Activated CD8-positive, alpha-beta T cell treated with anti-CD3 and anti-CD28 coated beads, Interleukin-2, amount 10 ng/mL, durations not matched to agents 7 days and 5 days (primary cell): Measurements from ENCODE around the gene ITGB2. TPM values are rescaled to one million over a fixed set of nuclear protein-coding genes. Genes with fewer than 3 reads are reported as not detected.

Source experiments
- ATAC-seq: fragments of 150-1000 bp; cut with Tn5 transposase; one replicate; pipeline ENCODE4 v1.10.0; 2021; ENCODE audit warnings: moderate library complexity
- CTCF ChIA-PET: fragments of 350-600 bp; sonication (Branson Sonifier 250); formaldehyde crosslinking; loops from one replicate; lab custom pipeline; 2021; ENCODE audit warnings: antibody characterized with exemption; lab: Charles Lee
- POLR2A ChIA-PET: fragments of 350-600 bp; sonication (Branson Sonifier 250); formaldehyde crosslinking; loops from one replicate; lab custom pipeline; 2021; ENCODE audit warnings: antibody characterized with exemption; lab: Charles Lee
- DNase-seq: peaks from one replicate; pipeline ENCODE4 v3.0.0-alpha.2; 2020
- H3K27ac Mint-ChIP-seq: one replicate; pipeline ENCODE4 v1.8.0; 2021; ENCODE audit warnings: mild to moderate bottlenecking, mixed read lengths
- H3K27me3 Mint-ChIP-seq: one replicate; pipeline ENCODE4 v1.8.0; 2021; ENCODE audit warnings: low read depth, mixed read lengths
- H3K36me3 Mint-ChIP-seq: one replicate; pipeline ENCODE4 v1.8.0; 2021; ENCODE audit warnings: low read depth, mixed read lengths
- H3K4me1 Mint-ChIP-seq: one replicate; pipeline ENCODE4 v1.8.0; 2021; ENCODE audit warnings: low read depth, mixed read lengths
- H3K4me3 Mint-ChIP-seq: one replicate; pipeline ENCODE4 v1.8.0; 2021; ENCODE audit warnings: mild to moderate bottlenecking, mixed read lengths
- H3K9me3 Mint-ChIP-seq: one replicate; pipeline ENCODE4 v1.8.0; 2022; ENCODE audit warnings: mixed read lengths; ENCODE audit not compliant: insufficient read depth
- total RNA-seq, 2 experiments: library from RNA; stranded (reverse); gene quantifications; one replicate each; pipeline ENCODE4 v1.2.3, GENCODE V29; 2021

ITGB2 gene
- total RNA-seq, 2 experiments from 2014 or later: 503 to 530 TPM

GRCh38 chr21:44875316-44875700 lies 45.4 kb downstream of the ITGB2 start:
- ATAC-seq (no peak), DNase-seq (peak; percentile 52)
- Mint-ChIP-seq H3K36me3 (peaks cover 8% of the 10 kb centered on the region), H3K4me3 (peak overlapping the region; percentile 83), H3K27me3 (no peaks in the 10 kb centered on the region), H3K9me3 (no peaks in the 10 kb centered on the region), H3K27ac (peak overlapping the region; percentile 90), H3K4me1 (peaks cover 47% of the 10 kb centered on the region)
- CTCF ChIA-PET: interaction anchor here (0.6 to 6.3 kb wide), 11 partner anchors 13 to 227 kb away, joined by 3 to 106 read pairs (median 4); partner anchors contain the start of gene UBE2G2
- POLR2A ChIA-PET: interaction anchor here (0.7 to 2.7 kb wide), 9 partner anchors 8 to 76 kb away, joined by 3 to 15 read pairs (median 4); partner anchors contain the start of gene UBE2G2

DNA sequence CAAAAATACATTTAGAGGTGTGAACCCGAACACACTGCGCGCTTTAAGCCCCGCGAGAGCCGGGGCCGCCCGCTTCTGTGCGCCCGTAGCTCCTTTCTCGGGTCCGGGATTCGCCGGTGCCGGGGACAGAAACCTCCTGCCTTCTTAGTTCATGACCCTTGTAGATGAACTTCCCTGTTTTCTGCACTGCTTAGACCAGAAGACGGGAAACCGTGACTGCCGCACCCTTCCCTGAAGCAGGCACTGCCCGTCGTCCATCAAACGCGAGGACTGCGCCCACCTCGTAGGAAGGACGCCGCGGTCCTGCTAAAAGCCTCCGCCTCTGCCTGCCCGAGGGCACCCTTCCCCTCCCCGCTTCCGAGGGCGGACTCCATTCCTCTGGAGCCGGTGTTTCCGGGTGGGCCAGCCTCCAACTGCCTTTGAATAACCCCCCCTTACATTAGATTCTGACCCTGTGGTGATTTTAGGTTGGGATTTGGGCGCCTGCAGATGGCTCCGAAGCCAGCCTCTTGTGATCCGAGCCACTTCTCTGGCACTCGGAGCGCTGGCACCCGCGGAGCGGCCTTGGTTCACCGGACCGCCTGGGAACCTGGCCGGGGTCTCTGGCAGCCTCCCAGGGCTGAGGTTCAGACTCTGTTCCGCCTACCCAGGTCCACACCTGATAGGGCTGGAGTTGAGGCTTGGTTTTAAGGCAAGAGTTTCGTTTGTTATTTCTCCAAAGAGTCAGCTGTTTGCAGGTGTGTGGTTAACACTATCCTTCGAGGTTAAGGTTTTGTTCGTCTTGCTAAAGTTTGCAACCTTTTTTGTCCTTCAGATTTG lies 46.0 kb downstream of the ITGB2 start:
- H3K4me1 Mint-ChIP-seq: peaks cover 51% of the 10 kb centered on the region
- ChIA-PET CTCF (interaction anchor here (0.6 to 6.3 kb wide), 12 partner anchors 17 to 364 kb away, joined by 3 to 106 read pairs (median 4); partner anchors contain the start of gene UBE2G2), POLR2A (interaction anchor here (0.7 to 2.7 kb wide), 19 partner anchors 9 to 76 kb away, joined by 3 to 19 read pairs (median 4); partner anchors contain the start of genes ITGB2 and UBE2G2)
- no peaks in the 10 kb centered on the region for H3K27me3 Mint-ChIP-seq
- peak overlapping the region; percentile 83 for H3K4me3 Mint-ChIP-seq
- H3K27ac Mint-ChIP-seq: peak overlapping the region; percentile 90
- ATAC-seq (peak; percentile 10), DNase-seq (peak; percentile 51)
- no peaks in the 10 kb centered on the region for H3K9me3 Mint-ChIP-seq
- H3K36me3 Mint-ChIP-seq: peaks cover 8% of the 10 kb centered on the region

GRCh38 chr21:44874240-44874496 lies 46.5 kb downstream of the ITGB2 start:
- H3K36me3 Mint-ChIP-seq: peaks cover 8% of the 10 kb centered on the region
- ChIA-PET CTCF (interaction anchor here (0.9 to 6.3 kb wide), 6 partner anchors 8 to 363 kb away, joined by 3 to 106 read pairs (median 5); partner anchors contain the start of gene UBE2G2), POLR2A (interaction anchor here (0.8 to 2.7 kb wide), 17 partner anchors 9 to 278 kb away, joined by 3 to 19 read pairs (median 4); partner anchors contain the start of gene ITGB2)
- peak overlapping the region; percentile 90 for H3K27ac Mint-ChIP-seq
- ATAC-seq (peak; percentile 4), DNase-seq (no peak)
- H3K27me3 Mint-ChIP-seq: no peaks in the 10 kb centered on the region
- peaks cover 54% of the 10 kb centered on the region for H3K4me1 Mint-ChIP-seq
- no peaks in the 10 kb centered on the region for H3K9me3 Mint-ChIP-seq
- peak overlapping the region; percentile 83 for H3K4me3 Mint-ChIP-seq

- H3K27me3 Mint-ChIP-seq: no peaks in the 10 kb centered on the region
- peak; percentile 83 for ATAC-seq
Observed at GRCh38 chr21:44873356-44874239, 47.1 kb downstream of the ITGB2 start, which contains the start of gene PTTG1IP. Gene PTTG1IP (minus strand): TSS chr21:44873690. CDS start chr21:44873616, 74 bp downstream.

DNA sequence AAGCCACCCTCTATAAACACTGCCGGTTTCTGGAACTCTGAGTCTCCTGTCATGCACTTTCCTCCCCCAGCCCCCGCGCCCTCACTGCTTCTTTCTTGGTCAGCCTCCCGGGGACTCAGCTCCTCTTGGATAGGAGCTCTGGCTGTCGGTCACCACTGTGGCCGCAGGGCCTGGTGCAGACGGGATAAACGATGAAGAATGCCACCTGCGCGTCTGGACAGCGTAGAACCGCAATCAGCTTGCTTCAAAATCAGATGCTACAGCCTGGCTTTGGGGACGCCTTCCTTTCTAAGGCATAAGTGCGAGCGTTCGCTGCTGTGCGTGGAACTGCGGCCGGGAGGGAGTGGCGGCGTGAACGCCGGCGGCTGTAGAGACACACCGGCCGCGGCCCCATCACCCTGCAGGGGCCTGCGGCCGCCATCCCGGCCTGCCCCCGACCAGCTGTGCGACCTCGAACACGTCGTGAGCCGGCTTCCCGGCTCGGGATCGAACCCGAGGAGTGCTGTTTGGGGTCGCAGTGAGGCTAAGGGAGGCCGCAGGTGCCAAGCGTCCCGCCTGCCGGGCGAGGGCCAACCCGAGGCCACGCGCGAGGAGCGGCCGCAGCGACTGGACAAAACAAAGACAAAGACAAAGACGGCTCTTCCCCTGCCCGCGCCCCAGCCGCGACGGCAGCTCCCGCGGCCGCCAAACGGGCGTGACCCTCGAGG lies 47.9 kb downstream of the ITGB2 start:
- H3K4me1 Mint-ChIP-seq: peaks cover 68% of the 10 kb centered on the region
- H3K36me3 Mint-ChIP-seq: peaks cover 19% of the 10 kb centered on the region
- no peak for ATAC-seq
- DNase-seq: peak; percentile 48
- ChIA-PET CTCF (interaction anchor here (1.0 to 6.3 kb wide), 8 partner anchors 9 to 362 kb away, joined by 3 to 106 read pairs (median 5); partner anchors contain the start of gene UBE2G2), POLR2A (interaction anchor here (0.6 to 2.5 kb wide), 12 partner anchors 11 to 280 kb away, joined by 3 to 19 read pairs (median 4); partner anchors contain the start of genes ITGB2 and UBE2G2)
- peak overlapping the region; percentile 75 for H3K27ac Mint-ChIP-seq
- peak overlapping the region; percentile 92 for H3K4me3 Mint-ChIP-seq
- no peaks in the 10 kb centered on the region for H3K27me3 Mint-ChIP-seq
- H3K9me3 Mint-ChIP-seq: no peaks in the 10 kb centered on the region

More at GRCh38 chr21:44873356-44874239, 47.1 kb downstream of the ITGB2 start, which contains the start of gene PTTG1IP:
- H3K9me3 Mint-ChIP-seq: no peaks in the 10 kb centered on the region
- peak within 1 kb of the TSS; percentile 92 for H3K4me3 Mint-ChIP-seq
- POLR2A ChIA-PET: interaction anchor here (0.8 to 2.7 kb wide), 18 partner anchors 10 to 279 kb away, joined by 3 to 19 read pairs (median 4); partner anchors contain the start of gene ITGB2
- peak within 1 kb of the TSS; percentile 90 for H3K27ac Mint-ChIP-seq
- peak; percentile 99 for DNase-seq
- H3K4me1 Mint-ChIP-seq: peaks cover 60% of the 10 kb centered on the region
- CTCF ChIA-PET: interaction anchor here (0.6 to 6.3 kb wide), 10 partner anchors 8 to 536 kb away, joined by 3 to 106 read pairs (median 4); partner anchors contain the start of gene UBE2G2
- peaks cover 13% of the 10 kb centered on the region for H3K36me3 Mint-ChIP-seq

GRCh38 chr21:44872323-44872648 lies 48.4 kb downstream of the ITGB2 start:
- H3K27ac Mint-ChIP-seq: peak overlapping the region; percentile 75
- DNase-seq (no peak), ATAC-seq (no peak)
- H3K4me3 Mint-ChIP-seq: peak overlapping the region; percentile 92
- ChIA-PET CTCF (interaction anchor here (1.0 to 6.3 kb wide), 4 partner anchors 39 to 362 kb away, joined by 3 to 106 read pairs (median 6); partner anchors contain the start of gene UBE2G2), POLR2A (interaction anchor here (0.6 to 2.3 kb wide), 6 partner anchors 14 to 71 kb away, joined by 3 to 19 read pairs (median 4); partner anchors contain the start of gene UBE2G2)
- peaks cover 73% of the 10 kb centered on the region for H3K4me1 Mint-ChIP-seq
- H3K9me3 Mint-ChIP-seq: no peaks in the 10 kb centered on the region
- no peaks in the 10 kb centered on the region for H3K27me3 Mint-ChIP-seq
- H3K36me3 Mint-ChIP-seq: peaks cover 24% of the 10 kb centered on the region

- no peaks in the 10 kb centered on the region for H3K9me3 Mint-ChIP-seq
- ChIA-PET POLR2A (interaction anchor here (0.6 to 1.0 kb wide), 2 partner anchors 54 to 70 kb away, joined by 4 read pairs; partner anchors contain the start of gene UBE2G2), CTCF (interaction anchor here (1.0 to 6.3 kb wide), 3 partner anchors 72 to 361 kb away, joined by 3 to 106 read pairs (median 8); partner anchors contain the start of gene UBE2G2)
- peak overlapping the region; percentile 75 for H3K27ac Mint-ChIP-seq
- peak overlapping the region; percentile 92 for H3K4me3 Mint-ChIP-seq
- ATAC-seq (no peak), DNase-seq (no peak)
- H3K4me1 Mint-ChIP-seq: peaks cover 78% of the 10 kb centered on the region
- peaks cover 30% of the 10 kb centered on the region for H3K36me3 Mint-ChIP-seq
- no peaks in the 10 kb centered on the region for H3K27me3 Mint-ChIP-seq
Observed at GRCh38 chr21:44871576-44872269, 49.0 kb downstream of the ITGB2 start.

DNA sequence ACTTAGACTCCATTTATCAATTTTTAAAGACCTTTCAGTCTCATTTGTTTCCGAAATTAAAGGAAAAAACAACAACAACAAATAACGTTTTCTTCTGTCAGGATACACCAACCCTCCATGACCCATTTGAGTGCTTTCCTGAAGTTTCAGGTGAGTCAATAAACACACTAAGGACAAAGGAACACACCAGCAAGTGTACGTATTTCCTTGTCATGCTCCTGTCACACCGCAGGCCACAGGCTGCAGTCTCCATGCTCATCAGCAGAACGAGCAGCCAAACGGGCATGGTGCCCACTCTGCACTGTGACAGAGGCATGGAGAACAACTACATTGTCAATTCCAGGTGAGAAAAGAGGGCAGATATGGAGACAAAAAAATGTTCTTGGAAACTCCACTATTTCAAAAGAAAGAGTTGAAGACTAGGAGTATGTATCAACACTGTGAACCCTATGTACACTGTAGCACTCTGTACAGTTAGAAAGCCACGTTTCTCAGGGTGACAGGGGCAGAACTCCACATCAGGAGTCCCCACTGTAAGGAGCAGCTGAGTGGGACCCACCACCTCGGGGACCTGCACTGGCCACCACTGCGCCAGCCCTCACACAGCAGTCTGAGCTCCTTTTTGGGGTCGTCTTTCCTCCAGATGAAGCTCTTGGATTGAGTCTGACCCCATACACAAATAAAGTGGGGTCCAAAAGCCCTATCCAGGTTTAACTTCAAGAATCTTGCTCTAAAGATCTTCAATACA lies 49.8 kb downstream of the ITGB2 start:
- H3K27me3 Mint-ChIP-seq: no peaks in the 10 kb centered on the region
- H3K36me3 Mint-ChIP-seq: peaks cover 33% of the 10 kb centered on the region
- H3K4me3 Mint-ChIP-seq: peak overlapping the region; percentile 36
- ATAC-seq (no peak), DNase-seq (no peak)
- no peaks in the 10 kb centered on the region for H3K9me3 Mint-ChIP-seq
- ChIA-PET POLR2A (no interaction called here), CTCF (interaction anchor here (0.6 to 6.3 kb wide), 2 partner anchors 71 to 77 kb away, joined by 3 to 106 read pairs; partner anchors contain the start of gene UBE2G2)
- peak overlapping the region; percentile 7 for H3K27ac Mint-ChIP-seq
- peaks cover 81% of the 10 kb centered on the region for H3K4me1 Mint-ChIP-seq

GRCh38 chr21:44869781-44870747 lies 50.6 kb downstream of the ITGB2 start:
- CTCF ChIA-PET: no interaction called here

More at GRCh38 chr21:44869781-44870747, 50.6 kb downstream of the ITGB2 start:
- H3K4me3 Mint-ChIP-seq: peak overlapping the region; percentile 36
- ATAC-seq: no peak
- H3K27me3 Mint-ChIP-seq: no peaks in the 10 kb centered on the region
- POLR2A ChIA-PET: no interaction called here
- H3K9me3 Mint-ChIP-seq: no peaks in the 10 kb centered on the region
- DNase-seq: no peak
- peak overlapping the region; percentile 7 for H3K27ac Mint-ChIP-seq
- H3K36me3 Mint-ChIP-seq: peaks cover 38% of the 10 kb centered on the region
- H3K4me1 Mint-ChIP-seq: peaks cover 81% of the 10 kb centered on the region
